ENCODE results near the gene FMO3. TPM values are rescaled to one million over a fixed set of nuclear protein-coding genes. Genes with fewer than 3 reads are reported as not detected.

Gene FMO3
- total RNA-seq, 4 donors from 2014 or later: 2.9 to 6.3 (median 5.8) TPM

DNA sequence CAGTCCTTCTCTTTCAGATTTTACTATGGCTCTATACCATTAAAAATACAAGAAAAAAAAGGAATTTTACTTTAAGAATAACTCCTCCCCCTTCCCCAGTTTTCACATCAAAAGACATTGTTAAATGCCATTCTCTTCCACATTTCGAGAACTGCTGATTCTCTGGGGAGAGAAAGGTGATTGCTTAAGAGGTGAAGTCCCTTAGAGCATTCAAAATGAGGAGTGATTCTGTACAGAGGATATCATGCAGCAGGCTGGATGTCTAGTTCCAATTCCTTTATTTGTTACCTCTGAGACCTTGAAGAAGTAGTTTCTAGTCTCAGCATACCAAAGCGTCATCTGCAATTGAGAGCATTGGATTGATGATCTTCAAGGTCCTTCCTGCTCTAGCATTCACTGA is 46.9 kb downstream of the FMO3 start:
- 66% methylated on average over 2 of the region's 2 CpGs for WGBS
- TF ChIP-seq POLR2A (IDR thresholded peaks at IDR 0.05; ENCODE audit: low read depth): no peak
- no peak for TF ChIP-seq EP300 (IDR thresholded peaks at IDR 0.05)
- TF ChIP-seq, protein P1, sequence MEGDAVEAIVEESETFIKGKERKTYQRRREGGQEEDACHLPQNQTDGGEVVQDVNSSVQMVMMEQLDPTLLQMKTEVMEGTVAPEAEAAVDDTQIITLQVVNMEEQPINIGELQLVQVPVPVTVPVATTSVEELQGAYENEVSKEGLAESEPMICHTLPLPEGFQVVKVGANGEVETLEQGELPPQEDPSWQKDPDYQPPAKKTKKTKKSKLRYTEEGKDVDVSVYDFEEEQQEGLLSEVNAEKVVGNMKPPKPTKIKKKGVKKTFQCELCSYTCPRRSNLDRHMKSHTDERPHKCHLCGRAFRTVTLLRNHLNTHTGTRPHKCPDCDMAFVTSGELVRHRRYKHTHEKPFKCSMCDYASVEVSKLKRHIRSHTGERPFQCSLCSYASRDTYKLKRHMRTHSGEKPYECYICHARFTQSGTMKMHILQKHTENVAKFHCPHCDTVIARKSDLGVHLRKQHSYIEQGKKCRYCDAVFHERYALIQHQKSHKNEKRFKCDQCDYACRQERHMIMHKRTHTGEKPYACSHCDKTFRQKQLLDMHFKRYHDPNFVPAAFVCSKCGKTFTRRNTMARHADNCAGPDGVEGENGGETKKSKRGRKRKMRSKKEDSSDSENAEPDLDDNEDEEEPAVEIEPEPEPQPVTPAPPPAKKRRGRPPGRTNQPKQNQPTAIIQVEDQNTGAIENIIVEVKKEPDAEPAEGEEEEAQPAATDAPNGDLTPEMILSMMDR (IDR thresholded peaks at IDR 0.05): no peak
- TF ChIP-seq POLR2AphosphoS5 (IDR thresholded peaks at IDR 0.05): no peak

GRCh38 chr1:171138980-171139379 is 48.3 kb downstream of the FMO3 start:
- intact Hi-C loops (cut with DNase I): no loop called here
- Histone ChIP-seq H3K27ac (replicated peaks in 1 of 4) (peak overlapping the region in 3 of 4 donors; percentile 5 to 86 (median 28)), H3K27me3 (no peaks in the 10 kb centered on the region), H3K9me3 (no peaks in the 10 kb centered on the region), H3K36me3 (no peaks in the 10 kb centered on the region), H3K4me1 (peaks cover 35 to 64% (median 51%) of the 10 kb centered on the region in 4 donors), H3K4me3 (no peak overlapping the region)
- 75% methylated on average over 2 of the region's 2 CpGs for WGBS
- DNase-seq (ENCODE audit: extremely low spot score): no peak
- TF ChIP-seq, protein P1 (IDR thresholded peaks at IDR 0.05): no peak
- TF ChIP-seq EP300 (IDR thresholded peaks at IDR 0.05): no peak
- TF ChIP-seq POLR2AphosphoS5 (IDR thresholded peaks at IDR 0.05): no peak
- no peak for TF ChIP-seq POLR2A (IDR thresholded peaks at IDR 0.05; ENCODE audit: low read depth)

More for the DNA sequence above, 46.9 kb downstream of the FMO3 start:
- Histone ChIP-seq H3K36me3 (no peaks in the 10 kb centered on the region), H3K9me3 (no peaks in the 10 kb centered on the region), H3K27ac (replicated peaks in 1 of 4) (no peak overlapping the region), H3K4me3 (no peak overlapping the region), H3K27me3 (no peaks in the 10 kb centered on the region), H3K4me1 (peaks cover 27 to 50% (median 39%) of the 10 kb centered on the region in 4 donors)
- DNase-seq (ENCODE audit: extremely low spot score): no peak
- intact Hi-C loops (cut with DNase I): no loop called here

GRCh38 chr1:171139890-171140289 is 49.2 kb downstream of the FMO3 start:
- H3K36me3 ChIP-seq: no peaks in the 10 kb centered on the region
- H3K4me1 ChIP-seq: peaks cover 35 to 64% (median 51%) of the 10 kb centered on the region in 4 donors
- H3K27me3 ChIP-seq: no peaks in the 10 kb centered on the region
- no peaks in the 10 kb centered on the region for H3K9me3 ChIP-seq
- H3K4me3 ChIP-seq: no peak overlapping the region
- DNase-seq (ENCODE audit: extremely low spot score): no peak
- peak overlapping the region; percentile 77 to 86 (median 82) for H3K27ac ChIP-seq (replicated peaks in 1 of 4)
- intact Hi-C loops (cut with DNase I): no loop called here
- TF ChIP-seq, protein P1 (IDR thresholded peaks at IDR 0.05): no peak
- TF ChIP-seq POLR2AphosphoS5 (IDR thresholded peaks at IDR 0.05) (no peak), POLR2A (IDR thresholded peaks at IDR 0.05; ENCODE audit: low read depth) (no peak), EP300 (IDR thresholded peaks at IDR 0.05) (no peak)
- 89% methylated on average over 4 of the region's 4 CpGs for WGBS

DNA sequence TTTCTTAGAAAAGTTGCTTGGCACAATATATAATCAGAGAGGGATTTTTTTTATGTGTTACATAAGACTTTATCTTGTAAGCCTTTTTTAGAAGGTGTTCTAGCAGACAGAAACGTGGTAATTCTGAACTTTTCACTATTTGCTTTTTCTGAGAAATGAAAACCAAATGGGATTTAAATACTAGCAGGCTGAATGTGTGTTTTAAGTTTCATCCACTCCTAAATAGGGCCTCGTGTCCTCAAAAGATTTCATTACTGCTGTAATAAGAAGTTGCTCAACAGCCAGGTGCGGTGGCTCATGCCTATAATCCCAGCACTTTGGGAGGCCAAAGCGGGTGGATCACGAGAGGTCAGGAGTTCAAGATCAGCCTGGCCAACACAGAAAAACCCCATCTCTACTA is 49.7 kb downstream of the FMO3 start:
- DNase-seq (ENCODE audit: extremely low spot score): no peak
- TF ChIP-seq, protein P1 (IDR thresholded peaks at IDR 0.05): no peak
- TF ChIP-seq POLR2AphosphoS5 (IDR thresholded peaks at IDR 0.05): peak; percentile 12
- intact Hi-C loops (cut with DNase I): no loop called here

More for the DNA sequence above, 49.7 kb downstream of the FMO3 start:
- Histone ChIP-seq H3K9me3 (no peaks in the 10 kb centered on the region), H3K27me3 (no peaks in the 10 kb centered on the region), H3K27ac (replicated peaks in 1 of 4) (peak overlapping the region; percentile 77 to 86 (median 82)), H3K4me3 (no peak overlapping the region), H3K36me3 (no peaks in the 10 kb centered on the region), H3K4me1 (peaks cover 35 to 64% (median 51%) of the 10 kb centered on the region in 4 donors)
- 71% methylated on average over 5 of the region's 5 CpGs for WGBS
